Ishikawa (cell line): Measurements from ENCODE around the gene TRMT61A.

Experiments
- CEBPB ChIP-seq: IDR thresholded peaks from 2 replicates; pipeline ENCODE4 v1.6.1; 2012
- EP300 ChIP-seq: IDR thresholded peaks from 2 replicates; pipeline ENCODE4 v1.6.1; 2012; ENCODE audit warnings: borderline replicate concordance
- FOXM1 ChIP-seq: IDR thresholded peaks from 2 replicates; pipeline ENCODE4 v1.6.1; 2012; ENCODE audit warnings: low read depth, borderline replicate concordance
- RAD21 ChIP-seq: IDR thresholded peaks from 2 replicates; pipeline ENCODE4 v1.6.1; 2012; ENCODE audit warnings: low read depth
- TCF12 ChIP-seq: IDR thresholded peaks from 2 replicates; pipeline ENCODE4 v1.6.1; 2012; ENCODE audit warnings: low read depth
- USF1 ChIP-seq: IDR thresholded peaks from 2 replicates; pipeline ENCODE4 v1.6.1; 2012
- YY1 ChIP-seq: IDR thresholded peaks from 2 replicates; pipeline ENCODE4 v1.6.1; 2012; ENCODE audit warnings: low read depth

- no peak for TF ChIP-seq EP300
- TF ChIP-seq TCF12, result no peak
- TF ChIP-seq CEBPB, result no peak
- no peak for TF ChIP-seq YY1
- no peak for TF ChIP-seq USF1
- no peak for TF ChIP-seq FOXM1
- no peak for TF ChIP-seq RAD21
Measured at GRCh38 chr14:103483600-103483999, 45.4 kb upstream of the TRMT61A start.
